BLaER1 treated with 17β-estradiol and CSF1 and Interleukin-3, amounts not matched to agents 10 nM and 100 nM (cell line): ENCODE data around the gene CLIC5.

Experiments
- H3K27ac ChIP-seq, 11 experiments: shearing (Covaris generic); formaldehyde crosslinking; 2 replicates each; pipeline ENCODE4 v1.8.1; 2022
- H3K27me3 ChIP-seq, 11 experiments: shearing (Covaris generic); formaldehyde crosslinking; 2 replicates each; pipeline ENCODE4 v1.8.1; 2022
- H3K36me3 ChIP-seq, 11 experiments: shearing (Covaris generic); formaldehyde crosslinking; 2 replicates each; pipeline ENCODE4 v1.8.1; 2022
- H3K4me1 ChIP-seq, 10 experiments: shearing (Covaris generic); formaldehyde crosslinking; 2 replicates each; pipeline ENCODE4 v1.8.1; 2022
- H3K4me2 ChIP-seq, 11 experiments: shearing (Covaris generic); formaldehyde crosslinking; 2 replicates each; pipeline ENCODE4 v1.8.1; 2022
- H3K4me3 ChIP-seq, 10 experiments: shearing (Covaris generic); formaldehyde crosslinking; 2 replicates each; pipeline ENCODE4 v1.8.1; 2022
- H3K9ac ChIP-seq, 11 experiments: shearing (Covaris generic); formaldehyde crosslinking; 2 replicates each; pipeline ENCODE4 v1.8.1; 2022
- H3K9me3 ChIP-seq, 11 experiments: shearing (Covaris generic); formaldehyde crosslinking; replicated peaks in 1 of 11; 2 replicates each; pipeline ENCODE4 v1.8.1; 2022
- H4K20me1 ChIP-seq, 11 experiments: shearing (Covaris generic); formaldehyde crosslinking; 2 replicates each; pipeline ENCODE4 v1.8.1; 2022
- Cebpa-rat ChIP-seq, 11 experiments: shearing (Covaris generic); IDR thresholded peaks; 2 replicates each; pipeline ENCODE4 v1.8.1; 2022

CLIC5 gene

GRCh38 chr6:45844986-45845385 is 170.7 kb downstream of the CLIC5 start:
- no peak for TF ChIP-seq Cebpa-rat (IDR thresholded peaks at IDR 0.05)
- Histone ChIP-seq H3K9me3 (no peaks in the 10 kb centered on the region), H3K27ac (no peak overlapping the region), H3K4me2 (no peak overlapping the region), H3K27me3 (no peaks in the 10 kb centered on the region), H3K4me1 (peaks cover 0 to 9% (median 0%) of the 10 kb centered on the region in 10 experiments; a peak in 1 of 20 replicates), H3K9ac (no peak overlapping the region), H4K20me1 (no peaks in the 10 kb centered on the region), H3K4me3 (no peak overlapping the region), H3K36me3 (no peaks in the 10 kb centered on the region)

- TF ChIP-seq Cebpa-rat (IDR thresholded peaks at IDR 0.05), result no peak
- Histone ChIP-seq H3K27me3 (no peaks in the 10 kb centered on the region), H3K4me1 (peaks cover 0 to 9% (median 0%) of the 10 kb centered on the region in 10 experiments; a peak in 1 of 20 replicates), H3K4me3 (no peak overlapping the region), H3K9ac (no peak overlapping the region), H3K27ac (no peak overlapping the region), H3K9me3 (no peaks in the 10 kb centered on the region), H4K20me1 (no peaks in the 10 kb centered on the region), H3K36me3 (no peaks in the 10 kb centered on the region), H3K4me2 (peak overlapping the region in 1 of 11 experiments; percentile 15; a peak in 1 of 22 replicates)
These were observed 171.7 kb downstream of the CLIC5 start for GRCh38 chr6:45843848-45844521.

GRCh38 chr6:45841062-45841461 is 174.6 kb downstream of the CLIC5 start:
- H3K9ac ChIP-seq, result no peak overlapping the region
- H3K4me3 ChIP-seq, result no peak overlapping the region
- H3K27ac ChIP-seq, result no peak overlapping the region
- no peaks in the 10 kb centered on the region for H3K36me3 ChIP-seq
- H4K20me1 ChIP-seq, result no peaks in the 10 kb centered on the region
- TF ChIP-seq Cebpa-rat (IDR thresholded peaks at IDR 0.05), result no peak
- H3K9me3 ChIP-seq, result no peaks in the 10 kb centered on the region
- H3K4me1 ChIP-seq, result peaks cover 0 to 9% (median 0%) of the 10 kb centered on the region in 10 experiments; a peak in 1 of 20 replicates
- no peak overlapping the region for H3K4me2 ChIP-seq
- H3K27me3 ChIP-seq, result no peaks in the 10 kb centered on the region

- Histone ChIP-seq H4K20me1 (no peaks in the 10 kb centered on the region), H3K27ac (no peak overlapping the region), H3K4me2 (no peak overlapping the region), H3K9ac (no peak overlapping the region), H3K27me3 (no peaks in the 10 kb centered on the region), H3K4me3 (no peak overlapping the region), H3K4me1 (peaks cover 0 to 7% (median 0%) of the 10 kb centered on the region in 10 experiments; a peak in 3 of 20 replicates), H3K9me3 (no peaks in the 10 kb centered on the region), H3K36me3 (no peaks in the 10 kb centered on the region)
- no peak for TF ChIP-seq Cebpa-rat (IDR thresholded peaks at IDR 0.05)
These were observed 176.7 kb downstream of the CLIC5 start for GRCh38 chr6:45838996-45839395.

- no peak for TF ChIP-seq Cebpa-rat (IDR thresholded peaks at IDR 0.05)
- Histone ChIP-seq H3K9ac (no peak overlapping the region), H3K27me3 (no peaks in the 10 kb centered on the region)
These were observed 177.2 kb downstream of the CLIC5 start for GRCh38 chr6:45838451-45838850.

GRCh38 chr6:45837541-45838200 is 178.0 kb downstream of the CLIC5 start:
- Histone ChIP-seq H3K9me3 (no peaks in the 10 kb centered on the region), H3K27ac (no peak overlapping the region), H4K20me1 (no peaks in the 10 kb centered on the region), H3K9ac (no peak overlapping the region), H3K4me1 (peaks cover 0 to 8% (median 1%) of the 10 kb centered on the region in 10 experiments; a peak in 8 of 20 replicates), H3K27me3 (no peaks in the 10 kb centered on the region), H3K4me3 (no peak overlapping the region), H3K36me3 (no peaks in the 10 kb centered on the region), H3K4me2 (no peak overlapping the region)
- TF ChIP-seq Cebpa-rat (IDR thresholded peaks at IDR 0.05), result no peak

More at GRCh38 chr6:45838451-45838850, 177.2 kb downstream of the CLIC5 start:
- Histone ChIP-seq H3K4me2 (no peak overlapping the region), H3K9me3 (no peaks in the 10 kb centered on the region), H3K4me1 (peaks cover 0 to 7% (median 0%) of the 10 kb centered on the region in 10 experiments; a peak in 2 of 20 replicates), H3K36me3 (no peaks in the 10 kb centered on the region), H4K20me1 (no peaks in the 10 kb centered on the region), H3K27ac (no peak overlapping the region), H3K4me3 (no peak overlapping the region)

- no peaks in the 10 kb centered on the region for H3K36me3 ChIP-seq
- H3K9me3 ChIP-seq, result no peaks in the 10 kb centered on the region
- no peaks in the 10 kb centered on the region for H4K20me1 ChIP-seq
- H3K4me2 ChIP-seq, result no peak overlapping the region
- H3K27me3 ChIP-seq, result no peaks in the 10 kb centered on the region
- H3K9ac ChIP-seq, result no peak overlapping the region
- no peak overlapping the region for H3K4me3 ChIP-seq
- no peak overlapping the region for H3K27ac ChIP-seq
- H3K4me1 ChIP-seq, result peaks cover 2 to 15% (median 8%) of the 10 kb centered on the region in 10 experiments
- TF ChIP-seq Cebpa-rat (IDR thresholded peaks at IDR 0.05), result no peak
These were observed 178.7 kb downstream of the CLIC5 start for GRCh38 chr6:45836984-45837383.

- Histone ChIP-seq H3K27ac (no peak overlapping the region), H3K27me3 (no peaks in the 10 kb centered on the region), H3K4me3 (no peak overlapping the region), H3K4me1 (peaks cover 8 to 20% (median 13%) of the 10 kb centered on the region in 10 experiments), H3K9ac (no peak overlapping the region), H3K4me2 (no peak overlapping the region), H3K36me3 (no peaks in the 10 kb centered on the region), H4K20me1 (no peaks in the 10 kb centered on the region), H3K9me3 (no peaks in the 10 kb centered on the region)
- TF ChIP-seq Cebpa-rat (IDR thresholded peaks at IDR 0.05), result no peak
These were observed 179.2 kb downstream of the CLIC5 start for GRCh38 chr6:45836438-45836824.

- TF ChIP-seq Cebpa-rat (IDR thresholded peaks at IDR 0.05), result no peak
- peak overlapping the region in 3 of 11 experiments; percentile 7 to 18 (median 7); a peak in 4 of 22 replicates for H3K4me2 ChIP-seq
- no peaks in the 10 kb centered on the region for H4K20me1 ChIP-seq
- H3K36me3 ChIP-seq, result no peaks in the 10 kb centered on the region
- H3K27ac ChIP-seq, result no peak overlapping the region
- peaks cover 13 to 26% (median 19%) of the 10 kb centered on the region in 10 experiments for H3K4me1 ChIP-seq
- H3K4me3 ChIP-seq, result no peak overlapping the region
- no peaks in the 10 kb centered on the region for H3K27me3 ChIP-seq
- H3K9me3 ChIP-seq, result no peaks in the 10 kb centered on the region
- no peak overlapping the region for H3K9ac ChIP-seq
These were observed 179.8 kb downstream of the CLIC5 start for GRCh38 chr6:45835721-45836437.
